ENCODE data around the gene THBS1. TPM values are rescaled to one million over a fixed set of nuclear protein-coding genes. Genes with fewer than 3 reads are reported as not detected.

The THBS1 gene
- total RNA-seq, 2 experiments from 2014 or later = 0.51 TPM; not detected in 1

DNA sequence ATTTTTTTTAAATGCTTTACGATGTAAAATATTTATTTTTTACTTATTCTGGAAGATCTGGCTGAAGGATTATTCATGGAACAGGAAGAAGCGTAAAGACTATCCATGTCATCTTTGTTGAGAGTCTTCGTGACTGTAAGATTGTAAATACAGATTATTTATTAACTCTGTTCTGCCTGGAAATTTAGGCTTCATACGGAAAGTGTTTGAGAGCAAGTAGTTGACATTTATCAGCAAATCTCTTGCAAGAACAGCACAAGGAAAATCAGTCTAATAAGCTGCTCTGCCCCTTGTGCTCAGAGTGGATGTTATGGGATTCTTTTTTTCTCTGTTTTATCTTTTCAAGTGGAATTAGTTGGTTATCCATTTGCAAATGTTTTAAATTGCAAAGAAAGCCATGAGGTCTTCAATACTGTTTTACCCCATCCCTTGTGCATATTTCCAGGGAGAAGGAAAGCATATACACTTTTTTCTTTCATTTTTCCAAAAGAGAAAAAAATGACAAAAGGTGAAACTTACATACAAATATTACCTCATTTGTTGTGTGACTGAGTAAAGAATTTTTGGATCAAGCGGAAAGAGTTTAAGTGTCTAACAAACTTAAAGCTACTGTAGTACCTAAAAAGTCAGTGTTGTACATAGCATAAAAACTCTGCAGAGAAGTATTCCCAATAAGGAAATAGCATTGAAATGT is 15.6 kb downstream of the THBS1 start:
- Histone ChIP-seq H4K20me1 (ENCODE audit: insufficient read depth, low read length) (no peaks in the 10 kb centered on the region), H3K4me2 (ENCODE audit: low read length) (no peak overlapping the region), H3K36me3 (ENCODE audit: insufficient read depth, low read length) (no peaks in the 10 kb centered on the region), H3K4me3 (ENCODE audit: low read depth, low read length, poor library complexity, severe bottlenecking) (no peak overlapping the region), H3K9me2 (ENCODE audit: insufficient read depth, low read length) (no peaks in the 10 kb centered on the region), H3K27ac (ENCODE audit: low read depth, low read length, poor library complexity, severe bottlenecking) (no peak overlapping the region), H3K79me2 (ENCODE audit: insufficient read depth, low read depth, low read length) (no peaks in the 10 kb centered on the region), H3K4me1 (ENCODE audit: insufficient read depth, low read length, poor library complexity, severe bottlenecking) (no peaks in the 10 kb centered on the region), H2AFZ (ENCODE audit: low read length) (no peak overlapping the region), H3K9me3 (ENCODE audit: low read length) (no peaks in the 10 kb centered on the region)
- no TSS peak for BruUV-seq (replicated peaks)
- POLR2A ChIA-PET = no interaction called here
- CTCF ChIA-PET (ENCODE audit: unreplicated experiment) = no interaction called here
- DNase-seq (ENCODE audit: low spot score) = no peak
- intact Hi-C loops (cut with micrococcal nuclease; ENCODE audit: unreplicated experiment) = no loop called here
- TF ChIP-seq, protein P1, sequence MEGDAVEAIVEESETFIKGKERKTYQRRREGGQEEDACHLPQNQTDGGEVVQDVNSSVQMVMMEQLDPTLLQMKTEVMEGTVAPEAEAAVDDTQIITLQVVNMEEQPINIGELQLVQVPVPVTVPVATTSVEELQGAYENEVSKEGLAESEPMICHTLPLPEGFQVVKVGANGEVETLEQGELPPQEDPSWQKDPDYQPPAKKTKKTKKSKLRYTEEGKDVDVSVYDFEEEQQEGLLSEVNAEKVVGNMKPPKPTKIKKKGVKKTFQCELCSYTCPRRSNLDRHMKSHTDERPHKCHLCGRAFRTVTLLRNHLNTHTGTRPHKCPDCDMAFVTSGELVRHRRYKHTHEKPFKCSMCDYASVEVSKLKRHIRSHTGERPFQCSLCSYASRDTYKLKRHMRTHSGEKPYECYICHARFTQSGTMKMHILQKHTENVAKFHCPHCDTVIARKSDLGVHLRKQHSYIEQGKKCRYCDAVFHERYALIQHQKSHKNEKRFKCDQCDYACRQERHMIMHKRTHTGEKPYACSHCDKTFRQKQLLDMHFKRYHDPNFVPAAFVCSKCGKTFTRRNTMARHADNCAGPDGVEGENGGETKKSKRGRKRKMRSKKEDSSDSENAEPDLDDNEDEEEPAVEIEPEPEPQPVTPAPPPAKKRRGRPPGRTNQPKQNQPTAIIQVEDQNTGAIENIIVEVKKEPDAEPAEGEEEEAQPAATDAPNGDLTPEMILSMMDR (conservative IDR thresholded peaks at IDR 0.05; ENCODE audit: low read length) = no peak
- no peak for TF ChIP-seq EZH2phosphoT487 (IDR thresholded peaks at IDR 0.05; ENCODE audit: borderline replicate concordance, low read depth, low read length)

DNA sequence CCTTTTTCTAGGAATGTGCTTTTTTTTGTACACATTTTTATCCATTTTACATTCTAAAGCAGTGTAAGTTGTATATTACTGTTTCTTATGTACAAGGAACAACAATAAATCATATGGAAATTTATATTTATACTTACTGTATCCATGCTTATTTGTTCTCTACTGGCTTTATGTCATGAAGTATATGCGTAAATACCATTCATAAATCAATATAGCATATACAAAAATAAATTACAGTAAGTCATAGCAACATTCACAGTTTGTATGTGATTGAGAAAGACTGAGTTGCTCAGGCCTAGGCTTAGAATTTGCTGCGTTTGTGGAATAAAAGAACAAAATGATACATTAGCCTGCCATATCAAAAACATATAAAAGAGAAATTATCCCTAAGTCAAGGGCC is 16.5 kb downstream of the THBS1 start:
- Histone ChIP-seq H3K27ac (ENCODE audit: low read depth, low read length, poor library complexity, severe bottlenecking) (no peak overlapping the region), H3K4me1 (ENCODE audit: insufficient read depth, low read length, poor library complexity, severe bottlenecking) (no peaks in the 10 kb centered on the region), H3K36me3 (ENCODE audit: insufficient read depth, low read length) (no peaks in the 10 kb centered on the region), H3K4me3 (ENCODE audit: low read depth, low read length, poor library complexity, severe bottlenecking) (no peak overlapping the region), H3K79me2 (ENCODE audit: insufficient read depth, low read depth, low read length) (no peaks in the 10 kb centered on the region), H3K4me2 (ENCODE audit: low read length) (no peak overlapping the region), H4K20me1 (ENCODE audit: insufficient read depth, low read length) (no peaks in the 10 kb centered on the region), H3K9me3 (ENCODE audit: low read length) (no peaks in the 10 kb centered on the region), H3K9me2 (ENCODE audit: insufficient read depth, low read length) (no peaks in the 10 kb centered on the region), H2AFZ (ENCODE audit: low read length) (no peak overlapping the region)
- CTCF ChIA-PET (ENCODE audit: unreplicated experiment) = no interaction called here
- intact Hi-C loops (cut with micrococcal nuclease; ENCODE audit: unreplicated experiment) = no loop called here
- POLR2A ChIA-PET = no interaction called here
- TF ChIP-seq, protein P1 (conservative IDR thresholded peaks at IDR 0.05; ENCODE audit: low read length) = no peak
- no peak for TF ChIP-seq EZH2phosphoT487 (IDR thresholded peaks at IDR 0.05; ENCODE audit: borderline replicate concordance, low read depth, low read length)
- BruUV-seq (replicated peaks) = no TSS peak
- no peak for DNase-seq (ENCODE audit: low spot score)

DNA sequence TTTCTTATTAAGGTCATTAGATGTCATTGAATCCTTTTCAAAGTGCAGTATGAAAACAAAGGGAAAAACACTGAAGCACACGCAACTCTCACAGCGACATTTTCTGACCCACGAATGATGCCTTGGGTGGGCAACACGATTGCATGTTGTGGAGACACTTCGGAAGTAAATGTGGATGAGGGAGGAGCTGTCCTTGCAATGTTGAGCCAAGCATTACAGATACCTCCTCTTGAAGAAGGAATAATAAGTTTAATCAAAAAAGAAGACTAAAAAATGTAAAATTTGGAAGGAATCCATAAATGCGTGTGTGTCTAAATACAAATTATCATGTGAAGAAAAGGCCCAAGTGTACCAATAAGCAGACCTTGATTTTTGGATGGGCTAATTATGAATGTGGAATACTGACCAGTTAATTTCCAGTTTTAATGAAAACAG is 16.9 kb downstream of the THBS1 start:
- TF ChIP-seq, protein P1 (conservative IDR thresholded peaks at IDR 0.05; ENCODE audit: low read length) = no peak
- no peak for TF ChIP-seq EZH2phosphoT487 (IDR thresholded peaks at IDR 0.05; ENCODE audit: borderline replicate concordance, low read depth, low read length)
- Histone ChIP-seq H3K9me2 (ENCODE audit: insufficient read depth, low read length) (no peaks in the 10 kb centered on the region), H3K27ac (ENCODE audit: low read depth, low read length, poor library complexity, severe bottlenecking) (no peak overlapping the region), H3K4me2 (ENCODE audit: low read length) (no peak overlapping the region), H2AFZ (ENCODE audit: low read length) (no peak overlapping the region), H3K4me1 (ENCODE audit: insufficient read depth, low read length, poor library complexity, severe bottlenecking) (no peaks in the 10 kb centered on the region), H3K36me3 (ENCODE audit: insufficient read depth, low read length) (no peaks in the 10 kb centered on the region), H3K4me3 (ENCODE audit: low read depth, low read length, poor library complexity, severe bottlenecking) (no peak overlapping the region), H3K9me3 (ENCODE audit: low read length) (no peaks in the 10 kb centered on the region), H3K79me2 (ENCODE audit: insufficient read depth, low read depth, low read length) (no peaks in the 10 kb centered on the region), H4K20me1 (ENCODE audit: insufficient read depth, low read length) (no peaks in the 10 kb centered on the region)
- BruUV-seq (replicated peaks) = no TSS peak
- POLR2A ChIA-PET = no interaction called here
- CTCF ChIA-PET (ENCODE audit: unreplicated experiment) = no interaction called here
- no peak for DNase-seq (ENCODE audit: low spot score)
- intact Hi-C loops (cut with micrococcal nuclease; ENCODE audit: unreplicated experiment) = no loop called here
